Esophagus squamous epithelium (tissue), 4 donors: ENCODE data around the gene CDH13.

Experiments used
- CTCF ChIP-seq, 6 experiments: fragments of 450-650 bp in 4 of 6; fragments of 200-600 bp in 2 of 6; sonication (generic) in 2 of 6; IDR thresholded peaks; one replicate each; pipeline ENCODE4 v1.5.1; 2016 to 2019; ENCODE audit warnings: antibody characterized with exemption in 6 of 6, mild to moderate bottlenecking in 4 of 6, moderate library complexity in 4 of 6
- POLR2A ChIP-seq, 4 donors: fragments of 450-650 bp; IDR thresholded peaks; one replicate each; pipeline ENCODE4 v1.6.1; 2017; ENCODE audit warnings: antibody characterized with exemption in 4 of 4, mild to moderate bottlenecking in 4 of 4, moderate library complexity in 3 of 4

DNA sequence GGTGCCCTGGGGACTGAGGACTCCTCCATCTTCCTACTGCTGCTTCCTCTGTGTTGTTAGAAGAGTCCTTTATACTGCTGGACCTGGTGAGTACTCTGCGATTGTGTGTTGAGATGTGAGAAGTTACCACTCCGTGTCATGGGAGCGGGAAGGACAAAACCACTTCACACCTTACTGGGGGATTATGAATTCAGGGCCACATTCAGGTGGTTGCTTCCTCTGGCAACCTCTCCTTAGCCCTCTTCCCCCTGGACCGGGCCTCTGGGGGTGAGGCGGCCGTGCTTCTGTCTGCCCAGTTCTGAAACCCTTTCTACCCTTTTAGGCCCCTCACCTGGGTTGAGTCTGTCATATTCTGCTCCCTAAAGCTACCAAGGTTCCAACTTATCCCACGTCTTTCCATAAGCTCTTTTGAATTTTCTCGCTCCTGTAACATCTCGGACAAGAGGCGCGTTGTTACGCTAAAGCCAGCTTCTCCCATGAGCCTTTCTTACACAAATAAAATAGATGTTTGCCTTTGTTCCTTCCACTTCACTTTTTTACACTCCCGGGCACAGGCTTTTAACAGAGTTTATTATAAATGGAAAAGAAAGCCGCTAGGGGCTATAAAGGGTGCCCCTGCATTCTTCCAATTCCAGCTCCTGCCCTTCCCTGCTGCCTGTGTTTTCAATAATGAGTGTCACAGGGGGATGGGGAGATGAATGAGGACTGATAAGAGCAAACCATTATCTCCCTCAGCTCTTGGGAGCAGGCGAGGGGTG lies 20.7 kb upstream of the CDH13 start:
- TF ChIP-seq CTCF (IDR thresholded peaks at IDR 0.05) (no peak), POLR2A (IDR thresholded peaks at IDR 0.05) (no peak)
